D721Med (cell line): ENCODE data around the gene NECTIN1.

ENCODE experiments used
- DNase-seq: peaks from one replicate; pipeline ENCODE4 v3.0.0; 2011; ENCODE audit warnings: low spot score; ENCODE audit not compliant: insufficient read length
- FAIRE-seq: peaks from 2 replicates; lab custom pipeline; 2011; peaks lifted over from hg19 to GRCh38; lab: Jason Lieb, UNC
- CTCF ChIP-seq: IDR thresholded peaks from 2 replicates; pipeline ENCODE4 v1.5.1; 2012; ENCODE audit warnings: mild to moderate bottlenecking, control low read depth; ENCODE audit not compliant: insufficient read depth; ENCODE audit errors: missing control alignments

Gene NECTIN1

GRCh38 chr11:119686177-119686882 is 42.7 kb downstream of the NECTIN1 start:
- FAIRE-seq (no peak), DNase-seq (no peak)
- TF ChIP-seq CTCF, result no peak

GRCh38 chr11:119685111-119685746 is 43.8 kb downstream of the NECTIN1 start:
- no peak for TF ChIP-seq CTCF
- DNase-seq (no peak), FAIRE-seq (no peak)

- no peak for TF ChIP-seq CTCF
- DNase-seq, result no peak
- no peak for FAIRE-seq
Measured at GRCh38 chr11:119684361-119685110, 44.5 kb downstream of the NECTIN1 start.

GRCh38 chr11:119683783-119684182 is 45.2 kb downstream of the NECTIN1 start:
- FAIRE-seq (no peak), DNase-seq (no peak)
- TF ChIP-seq CTCF, result no peak

- TF ChIP-seq CTCF, result no peak
- DNase-seq (no peak), FAIRE-seq (no peak)
Measured at GRCh38 chr11:119681361-119681910, 47.6 kb downstream of the NECTIN1 start.

- FAIRE-seq, result no peak
- no peak for TF ChIP-seq CTCF
- no peak for DNase-seq
Measured at GRCh38 chr11:119680541-119681360, 48.2 kb downstream of the NECTIN1 start.
